Keratinocyte (primary cell): ENCODE data around the gene ZNF283. TPM values are rescaled to one million over a fixed set of nuclear protein-coding genes. Genes with fewer than 3 reads are reported as not detected.
A peak's percentile ranks its signal among the peaks of the same experiment; 100 is the strongest.

Source experiments
- DNase-seq: peaks from one replicate; pipeline ENCODE4 v3.0.0-alpha.2; 2011; ENCODE audit warnings: low read depth, missing footprints, low spot score
- FAIRE-seq: peaks from 2 replicates; lab custom pipeline; 2011; peaks lifted over from hg19 to GRCh38; lab: Jason Lieb, UNC
- H2AFZ ChIP-seq: 2 replicates; pipeline ENCODE4 v1.6.0; 2012; ENCODE audit warnings: low read length, control low read depth, inconsistent platforms; ENCODE audit not compliant: control insufficient read depth
- H3K27ac ChIP-seq: 2 replicates; pipeline ENCODE4 v1.5.1; 2011; ENCODE audit warnings: low read length; ENCODE audit not compliant: control insufficient read depth, insufficient read depth
- H3K27me3 ChIP-seq: 3 replicates; pipeline ENCODE4 v1.6.0; 2011; ENCODE audit warnings: low read length; ENCODE audit not compliant: control insufficient read depth, insufficient read depth; ENCODE audit errors: extremely low read depth
- H3K36me3 ChIP-seq, 2 experiments: 2 replicates in 1 of 2; 3 replicates in 1 of 2; pipeline ENCODE4 v1.5.1; 2011; ENCODE audit warnings: low read length in 2 of 2, mild to moderate bottlenecking in 1 of 2; ENCODE audit not compliant: control insufficient read depth in 2 of 2, insufficient read depth in 2 of 2; ENCODE audit errors: extremely low read depth in 1 of 2
- H3K4me1 ChIP-seq: 3 replicates; pipeline ENCODE4 v1.5.1; 2011; ENCODE audit warnings: low read length; ENCODE audit not compliant: control insufficient read depth, insufficient read depth; ENCODE audit errors: extremely low read depth
- H3K4me2 ChIP-seq: 3 replicates; pipeline ENCODE4 v1.6.0; 2011; ENCODE audit warnings: low read depth, low read length; ENCODE audit not compliant: control insufficient read depth, insufficient read depth; ENCODE audit errors: extremely low read depth
- H3K4me3 ChIP-seq, 3 experiments: fragments of 200-600 bp in 1 of 3; sonication (generic) in 1 of 3; 2 replicates in 2 of 3; 3 replicates in 1 of 3; pipeline ENCODE4 v1.5.1; 2011 to 2016; ENCODE audit warnings: low read length in 3 of 3, mild to moderate bottlenecking in 3 of 3, control low read depth in 2 of 3, inconsistent platforms in 1 of 3, low read depth in 1 of 3, mixed read lengths in 1 of 3, mixed run types in 1 of 3, moderate library complexity in 1 of 3; ENCODE audit not compliant: control insufficient read depth in 2 of 3, insufficient read depth in 2 of 3; ENCODE audit errors: extremely low read depth in 1 of 3
- H3K79me2 ChIP-seq: 2 replicates; pipeline ENCODE4 v1.6.0; 2012; ENCODE audit warnings: low read length; ENCODE audit not compliant: control insufficient read depth, insufficient read depth
- H3K9ac ChIP-seq: 3 replicates; pipeline ENCODE4 v1.6.0; 2011; ENCODE audit warnings: low read length; ENCODE audit not compliant: control insufficient read depth, insufficient read depth; ENCODE audit errors: extremely low read depth
- H3K9me1 ChIP-seq: 3 replicates; pipeline ENCODE4 v1.6.0; 2011; ENCODE audit warnings: low read length; ENCODE audit not compliant: control insufficient read depth, insufficient read depth; ENCODE audit errors: extremely low read depth
- H3K9me3 ChIP-seq: 2 replicates; pipeline ENCODE4 v1.5.1; 2012; ENCODE audit warnings: low read depth, low read length; ENCODE audit not compliant: control insufficient read depth
- H4K20me1 ChIP-seq: 3 replicates; pipeline ENCODE4 v1.6.0; 2011; ENCODE audit warnings: low read length; ENCODE audit not compliant: control insufficient read depth, insufficient read depth; ENCODE audit errors: extremely low read depth
- CTCF ChIP-seq, 3 experiments: IDR thresholded peaks in 1 of 3; conservative IDR thresholded peaks in 1 of 3; optimal IDR thresholded peaks in 1 of 3; 2 replicates in 2 of 3; 3 replicates in 1 of 3; pipeline versions ENCODE3 to v1.5.1; 2011; ENCODE audit warnings: low read length in 3 of 3, mild to moderate bottlenecking in 3 of 3, moderate library complexity in 2 of 3, control low read depth in 1 of 3, inconsistent platforms in 1 of 3; ENCODE audit not compliant: insufficient read depth in 2 of 3; ENCODE audit errors: extremely low read depth in 1 of 3
- EZH2 ChIP-seq: IDR thresholded peaks from one replicate; pipeline ENCODE4 v1.6.1; 2012; ENCODE audit warnings: inconsistent platforms, mild to moderate bottlenecking, low read length, moderate library complexity
- dilution Hi-C: fragments of 300-500 bp; cut with MboI; formaldehyde crosslinking; loops from one replicate; pipeline ENCODE4 v1.7.0; 2020; ENCODE audit warnings: low sequenced_read_pairs; ENCODE audit not compliant: extremely low pct_ligation_motif_present
- polyA plus RNA-seq, 5 experiments: library from polyadenylated mRNA; depleted of rRNA in 3 of 5; stranded (reverse) in 3 of 5; stranded (forward) in 1 of 5; unstranded in 1 of 5; fragments of >200 nt; gene quantifications; 1 replicate in 1 of 5; 2 replicates in 3 of 5; 3 replicates in 1 of 5; pipeline versions ENCODE4 v1.2.1 to v1.2.3, GENCODE V29; 2011 to 2012; ENCODE audit warnings: missing spikeins in 2 of 5, low read depth in 1 of 5, low replicate concordance in 1 of 5

Gene ZNF283
- polyA plus RNA-seq, 1 donor (not counting 4 experiments of a cell fraction or from before 2014, with no cell fraction given): 7.7 TPM

- H3K36me3 ChIP-seq: no peaks in the 10 kb centered on the region
- H3K27me3 ChIP-seq: no peaks in the 10 kb centered on the region
- H2AFZ ChIP-seq: no peak overlapping the region
- peak overlapping the region in 2 of 3 experiments; percentile 37 to 71 for H3K4me3 ChIP-seq
- no peak for TF ChIP-seq EZH2
- no peak for TF ChIP-seq CTCF (optimal IDR thresholded peaks at IDR 0.05 in 1 of 3, IDR thresholded peaks at IDR 0.05 in 1 of 3, conservative IDR thresholded peaks at IDR 0.05 in 1 of 3; ENCODE audit: extremely low read depth in 1 of 3, insufficient read depth in 2 of 3, low read length in 3 of 3)
- H3K79me2 ChIP-seq: peaks cover 3% of the 10 kb centered on the region
- peak overlapping the region; percentile 65 for H3K4me2 ChIP-seq
- H3K4me1 ChIP-seq: peaks cover 58% of the 10 kb centered on the region
- no peak overlapping the region for H3K9ac ChIP-seq
- dilution Hi-C loops: no loop called here
- no peak for DNase-seq
- no peaks in the 10 kb centered on the region for H3K9me1 ChIP-seq
- H3K27ac ChIP-seq: no peak overlapping the region
- no peaks in the 10 kb centered on the region for H3K9me3 ChIP-seq
- H4K20me1 ChIP-seq: no peaks in the 10 kb centered on the region
- no peak for FAIRE-seq
Observed at GRCh38 chr19:43779147-43779819, 47.8 kb upstream of the ZNF283 start.

- Histone ChIP-seq H3K9me3 (no peaks in the 10 kb centered on the region), H3K4me1 (peaks cover 63% of the 10 kb centered on the region), H3K9me1 (no peaks in the 10 kb centered on the region), H3K27ac (no peak overlapping the region), H3K9ac (no peak overlapping the region), H3K36me3 (no peaks in the 10 kb centered on the region), H3K4me3 (peak overlapping the region; percentile 1 to 71 (median 37)), H3K4me2 (peak overlapping the region; percentile 65), H3K79me2 (peaks cover 3% of the 10 kb centered on the region), H2AFZ (no peak overlapping the region), H4K20me1 (no peaks in the 10 kb centered on the region), H3K27me3 (no peaks in the 10 kb centered on the region)
- FAIRE-seq (no peak), DNase-seq (no peak)
- dilution Hi-C loops: no loop called here
- TF ChIP-seq CTCF (optimal IDR thresholded peaks at IDR 0.05 in 1 of 3, IDR thresholded peaks at IDR 0.05 in 1 of 3, conservative IDR thresholded peaks at IDR 0.05 in 1 of 3; ENCODE audit: extremely low read depth in 1 of 3, insufficient read depth in 2 of 3, low read length in 3 of 3): no peak
- no peak for TF ChIP-seq EZH2
Observed at GRCh38 chr19:43779820-43780219, 47.3 kb upstream of the ZNF283 start.
